Measurements from ENCODE around the gene TPMT. TPM values are rescaled to one million over a fixed set of nuclear protein-coding genes. Genes with fewer than 3 reads are reported as not detected.

TPMT gene
- total RNA-seq, 2 donors from 2014 or later, result 19.4 to 21.4 TPM

DNA sequence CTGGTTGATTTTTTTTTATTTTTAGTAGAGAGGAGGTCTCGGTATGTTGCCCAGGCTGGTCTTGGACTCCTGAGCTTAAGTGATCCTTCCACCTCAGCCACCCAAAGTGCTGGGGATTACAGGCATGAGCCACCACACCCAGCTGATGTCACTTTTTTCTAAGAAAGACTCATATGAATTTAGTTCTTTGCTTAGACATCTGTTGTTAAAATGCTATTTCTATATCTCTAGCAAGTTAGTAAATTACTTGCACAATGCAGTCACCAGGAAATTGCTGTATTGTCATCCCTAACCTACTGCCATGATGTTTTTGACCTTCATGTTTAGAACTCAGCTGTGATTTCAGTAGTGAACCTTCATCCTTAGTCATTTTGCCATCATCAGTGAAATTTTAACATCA lies 6.0 kb upstream of the TPMT start:
- Histone ChIP-seq H3K27ac (no peak overlapping the region), H3K4me3 (no peak overlapping the region), H3K36me3 (peaks cover 0 to 2% of the 10 kb centered on the region in 2 donors), H3K4me1 (replicated peaks) (no peaks in the 10 kb centered on the region), H3K27me3 (replicated peaks; ENCODE audit: insufficient read depth) (no peaks in the 10 kb centered on the region), H3K9me3 (no peaks in the 10 kb centered on the region)
- WGBS, result 91% methylated on average over 1 of the region's 1 CpG
- TF ChIP-seq POLR2A (IDR thresholded peaks at IDR 0.05) (no peak), POLR2AphosphoS5 (IDR thresholded peaks at IDR 0.05) (no peak)
- TF ChIP-seq, protein P1, sequence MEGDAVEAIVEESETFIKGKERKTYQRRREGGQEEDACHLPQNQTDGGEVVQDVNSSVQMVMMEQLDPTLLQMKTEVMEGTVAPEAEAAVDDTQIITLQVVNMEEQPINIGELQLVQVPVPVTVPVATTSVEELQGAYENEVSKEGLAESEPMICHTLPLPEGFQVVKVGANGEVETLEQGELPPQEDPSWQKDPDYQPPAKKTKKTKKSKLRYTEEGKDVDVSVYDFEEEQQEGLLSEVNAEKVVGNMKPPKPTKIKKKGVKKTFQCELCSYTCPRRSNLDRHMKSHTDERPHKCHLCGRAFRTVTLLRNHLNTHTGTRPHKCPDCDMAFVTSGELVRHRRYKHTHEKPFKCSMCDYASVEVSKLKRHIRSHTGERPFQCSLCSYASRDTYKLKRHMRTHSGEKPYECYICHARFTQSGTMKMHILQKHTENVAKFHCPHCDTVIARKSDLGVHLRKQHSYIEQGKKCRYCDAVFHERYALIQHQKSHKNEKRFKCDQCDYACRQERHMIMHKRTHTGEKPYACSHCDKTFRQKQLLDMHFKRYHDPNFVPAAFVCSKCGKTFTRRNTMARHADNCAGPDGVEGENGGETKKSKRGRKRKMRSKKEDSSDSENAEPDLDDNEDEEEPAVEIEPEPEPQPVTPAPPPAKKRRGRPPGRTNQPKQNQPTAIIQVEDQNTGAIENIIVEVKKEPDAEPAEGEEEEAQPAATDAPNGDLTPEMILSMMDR (IDR thresholded peaks at IDR 0.05), result no peak
- DNase-seq (ENCODE audit: low spot score), result no peak
- intact Hi-C loops (cut with DNase I), result no loop called here

DNA sequence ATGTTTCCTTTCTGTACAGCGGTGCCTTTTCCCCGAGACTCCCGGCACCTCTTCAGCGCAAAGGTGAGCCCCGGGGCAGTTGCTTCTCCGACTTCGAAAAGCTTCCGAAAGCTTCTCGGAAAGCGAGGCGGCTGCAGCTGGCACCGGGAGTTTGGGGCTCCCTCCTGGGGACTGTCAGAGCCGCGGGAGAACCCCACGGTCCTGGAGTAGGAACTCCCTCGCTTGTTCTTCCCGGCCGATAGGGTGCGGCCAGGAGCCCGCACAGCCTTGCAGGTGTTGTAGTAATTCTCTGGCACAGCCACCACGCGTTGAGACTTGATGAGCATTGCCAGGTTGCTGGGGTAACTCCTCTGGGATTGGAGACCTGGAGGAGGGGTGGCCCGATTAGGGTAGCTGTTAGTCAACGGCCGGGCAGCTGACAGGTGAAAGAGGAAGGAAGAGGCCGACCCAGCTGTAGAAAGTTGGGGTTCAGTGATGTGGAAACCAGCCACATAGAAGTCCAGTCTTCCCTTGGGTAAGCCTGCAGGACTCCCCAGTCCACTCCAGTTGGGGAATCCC lies 1.1 kb upstream of the TPMT start:
- TF ChIP-seq POLR2AphosphoS5 (IDR thresholded peaks at IDR 0.05), result peak; percentile 39
- TF ChIP-seq, protein P1 (IDR thresholded peaks at IDR 0.05), result peak in 3 of 4 experiments; percentile 10 to 46 (median 31)
- peak; percentile 28 for TF ChIP-seq POLR2A (IDR thresholded peaks at IDR 0.05)
- H3K4me3 ChIP-seq, result peak overlapping the region; percentile 86 to 90
- H3K4me1 ChIP-seq (replicated peaks), result no peaks in the 10 kb centered on the region
- intact Hi-C loops (cut with DNase I), result loop anchor here (5.0 kb wide), 1 partner anchor 106 kb away; the partner anchor contains the start of gene DEK
- peak; percentile 73 for DNase-seq (ENCODE audit: low spot score)
- peak overlapping the region; percentile 82 to 84 for H3K27ac ChIP-seq
- peaks cover 0 to 2% of the 10 kb centered on the region in 2 donors for H3K36me3 ChIP-seq
- no peaks in the 10 kb centered on the region for H3K27me3 ChIP-seq (replicated peaks; ENCODE audit: insufficient read depth)
- 1% methylated on average over 26 of the region's 26 CpGs for WGBS
- no peaks in the 10 kb centered on the region for H3K9me3 ChIP-seq

DNA sequence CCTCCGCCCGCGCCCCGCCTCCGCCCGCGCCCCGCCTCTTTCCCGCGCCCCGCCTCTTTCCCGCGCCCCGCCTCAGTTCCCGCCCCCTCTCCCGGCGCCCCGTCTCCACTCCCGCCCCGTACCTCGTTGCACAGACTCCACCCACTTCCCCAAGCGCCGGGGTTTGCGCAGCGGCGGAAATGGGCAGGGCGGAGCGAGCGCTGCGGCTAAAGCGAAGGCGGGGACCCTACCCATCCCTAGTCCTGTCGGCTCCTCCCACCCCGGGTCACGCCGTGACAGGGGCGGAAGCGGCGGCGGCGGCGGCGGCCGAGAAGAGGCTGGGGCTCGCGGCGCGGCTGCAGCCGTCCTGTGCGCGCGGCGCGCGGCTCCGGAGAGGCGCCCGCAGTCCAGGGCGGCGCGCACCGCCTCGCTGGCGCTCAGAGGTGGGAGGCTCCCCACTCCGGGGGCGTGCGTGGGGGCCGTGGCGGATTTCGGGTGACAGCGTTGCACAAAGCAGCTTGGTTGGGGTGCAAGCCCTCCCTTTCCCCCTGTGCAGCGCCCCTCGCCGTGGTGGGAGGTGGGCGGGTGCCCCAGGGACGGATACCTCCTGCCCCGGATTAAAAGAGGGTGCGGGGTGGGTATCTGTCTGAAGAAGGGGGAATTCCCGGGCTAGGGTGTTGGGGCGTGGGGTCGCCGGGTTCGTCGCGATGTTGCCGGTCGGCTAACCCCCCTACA lies 430 bp upstream of the TPMT start, which contains the start of gene KDM1B:
Gene KDM1B, plus strand, starts transcription at position 273 of the 714 bp plus-strand sequence. CDS start 4,474 bp downstream, outside the sequence.
- Histone ChIP-seq H3K27me3 (replicated peaks; ENCODE audit: insufficient read depth) (no peaks in the 10 kb centered on the region), H3K4me1 (replicated peaks) (no peaks in the 10 kb centered on the region), H3K4me3 (peak within 1 kb of the TSS; percentile 86 to 90), H3K9me3 (no peaks in the 10 kb centered on the region), H3K36me3 (peaks cover 0 to 2% of the 10 kb centered on the region in 2 donors), H3K27ac (peak within 1 kb of the TSS; percentile 82 to 84)
- peak; percentile 98 for DNase-seq (ENCODE audit: low spot score)
- WGBS, result under 1% methylated on average over 77 of the region's 87 CpGs
- TF ChIP-seq POLR2AphosphoS5 (IDR thresholded peaks at IDR 0.05) (peak; percentile 90), POLR2A (IDR thresholded peaks at IDR 0.05) (peak; percentile 73)
- TF ChIP-seq, protein P1 (IDR thresholded peaks at IDR 0.05), result peak in 1 of 4 experiments; percentile 26
- intact Hi-C loops (cut with DNase I), result loop anchor here (5.0 kb wide), 1 partner anchor 107 kb away; the partner anchor contains the start of gene DEK

DNA sequence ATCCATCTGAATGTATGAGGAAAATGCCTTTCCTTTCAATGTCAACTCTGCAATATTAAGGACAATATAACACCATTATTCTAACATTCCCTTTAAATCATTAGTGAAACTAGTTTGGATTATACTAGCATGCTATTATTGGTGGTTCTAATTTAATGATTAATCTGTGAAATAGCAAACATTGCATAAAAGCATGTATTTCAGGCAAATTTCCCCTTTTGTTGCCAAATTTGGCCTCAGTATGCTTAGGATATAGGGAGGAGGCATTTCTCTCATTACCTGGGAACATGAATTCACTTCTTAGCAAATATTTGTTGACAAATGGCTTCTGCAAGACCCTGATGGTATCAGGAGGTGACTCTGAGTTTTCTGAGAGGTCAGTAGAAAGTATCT lies 1.6 kb downstream of the TPMT start:
- intact Hi-C loops (cut with DNase I), result no loop called here
- H3K9me3 ChIP-seq, result no peaks in the 10 kb centered on the region
- DNase-seq (ENCODE audit: low spot score), result no peak
- no peaks in the 10 kb centered on the region for H3K36me3 ChIP-seq
- TF ChIP-seq POLR2A (IDR thresholded peaks at IDR 0.05), result no peak
- TF ChIP-seq POLR2AphosphoS5 (IDR thresholded peaks at IDR 0.05), result no peak
- TF ChIP-seq, protein P1 (IDR thresholded peaks at IDR 0.05), result no peak
- no peaks in the 10 kb centered on the region for H3K4me1 ChIP-seq (replicated peaks)
- H3K4me3 ChIP-seq, result no peak overlapping the region
- H3K27ac ChIP-seq, result no peak overlapping the region
- H3K27me3 ChIP-seq (replicated peaks; ENCODE audit: insufficient read depth), result no peaks in the 10 kb centered on the region

All from prostate gland (tissue), 2 donors.